GM21723 (cell line): Measurements from ENCODE around the gene FARP1.
A peak's percentile ranks its signal among the peaks of the same experiment; 100 is the strongest.

Experiments
- ATAC-seq: cut with Tn5 transposase; IDR thresholded peaks from one replicate; pipeline ENCODE4 v1.9.1; 2021; ENCODE audit warnings: mild to moderate bottlenecking, moderate library complexity; ENCODE audit not compliant: unreplicated experiment

FARP1 gene

DNA sequence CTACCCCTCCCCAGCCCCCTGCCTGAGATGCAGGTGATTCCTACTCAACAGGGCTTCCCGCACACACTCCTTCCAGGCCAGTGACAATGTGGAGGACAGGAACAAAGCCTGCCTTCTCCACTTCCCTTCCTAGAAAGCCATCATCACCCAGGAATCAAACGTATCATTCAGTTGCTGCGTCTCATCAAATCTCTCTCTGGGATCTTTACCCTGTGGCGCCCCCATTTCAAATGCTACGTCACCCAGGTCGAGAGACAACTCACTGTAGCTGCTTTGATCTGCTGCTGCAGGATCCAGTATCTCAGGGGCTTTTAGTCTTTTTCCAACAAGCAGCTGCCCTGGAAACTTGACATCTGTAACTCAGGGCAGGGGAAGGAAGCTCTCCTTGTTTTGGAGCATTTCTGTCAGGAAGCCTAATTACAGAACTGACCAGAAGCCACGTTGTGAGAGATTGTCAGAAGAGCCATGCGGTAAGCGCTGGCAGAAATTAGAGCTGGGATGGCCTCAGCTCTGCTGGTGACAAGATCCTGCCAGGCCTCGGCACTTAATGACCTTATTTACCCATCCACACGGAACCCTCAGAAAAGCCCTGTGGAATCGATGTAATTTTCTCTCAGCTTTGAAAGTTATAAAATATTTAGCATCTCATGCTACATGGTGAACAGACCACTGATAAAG is 293.5 kb downstream of the FARP1 start:
- no peak for ATAC-seq

DNA sequence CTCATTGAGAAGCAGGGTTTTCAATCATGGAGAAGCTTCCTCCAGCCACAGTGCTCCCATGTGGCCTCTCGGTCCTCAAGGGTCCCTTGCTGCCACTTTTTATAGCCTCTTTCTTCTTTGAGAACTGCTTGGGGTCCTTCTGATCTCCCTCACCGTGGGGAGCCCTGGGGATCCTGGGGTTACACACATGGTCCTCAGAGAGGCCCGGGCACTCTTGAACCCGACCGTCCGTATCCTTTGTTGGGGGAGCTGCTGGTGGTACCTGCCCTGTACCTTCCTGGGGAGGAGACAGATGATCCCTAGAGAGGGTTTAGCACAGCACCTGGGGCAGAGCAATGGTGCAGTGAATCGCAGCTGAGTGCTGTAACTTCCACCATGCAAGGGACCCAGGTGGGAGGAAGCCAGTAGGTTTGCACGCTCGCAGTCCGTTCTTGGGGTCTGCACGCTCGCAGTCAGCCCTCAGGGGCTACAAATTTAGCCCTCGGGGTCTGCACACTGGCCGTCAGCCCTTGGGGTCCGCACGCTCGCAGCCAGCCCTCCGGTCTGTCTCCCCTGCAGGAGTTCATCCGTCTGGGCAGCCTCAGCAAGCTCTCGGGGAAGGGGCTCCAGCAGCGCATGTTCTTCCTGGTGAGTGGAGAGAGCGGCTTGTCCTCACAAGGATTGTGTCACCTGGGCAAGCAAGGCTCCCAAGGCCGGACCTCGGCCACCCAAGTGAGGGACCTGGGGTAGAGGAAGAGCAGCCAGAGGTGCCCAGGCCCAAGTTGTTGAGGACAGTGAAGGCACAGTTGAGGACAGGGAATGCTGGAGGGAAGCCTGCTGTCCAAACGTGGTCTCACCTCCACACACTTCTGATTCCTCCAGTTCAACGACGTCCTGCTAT is 295.6 kb downstream of the FARP1 start:
- ATAC-seq, result no peak

DNA sequence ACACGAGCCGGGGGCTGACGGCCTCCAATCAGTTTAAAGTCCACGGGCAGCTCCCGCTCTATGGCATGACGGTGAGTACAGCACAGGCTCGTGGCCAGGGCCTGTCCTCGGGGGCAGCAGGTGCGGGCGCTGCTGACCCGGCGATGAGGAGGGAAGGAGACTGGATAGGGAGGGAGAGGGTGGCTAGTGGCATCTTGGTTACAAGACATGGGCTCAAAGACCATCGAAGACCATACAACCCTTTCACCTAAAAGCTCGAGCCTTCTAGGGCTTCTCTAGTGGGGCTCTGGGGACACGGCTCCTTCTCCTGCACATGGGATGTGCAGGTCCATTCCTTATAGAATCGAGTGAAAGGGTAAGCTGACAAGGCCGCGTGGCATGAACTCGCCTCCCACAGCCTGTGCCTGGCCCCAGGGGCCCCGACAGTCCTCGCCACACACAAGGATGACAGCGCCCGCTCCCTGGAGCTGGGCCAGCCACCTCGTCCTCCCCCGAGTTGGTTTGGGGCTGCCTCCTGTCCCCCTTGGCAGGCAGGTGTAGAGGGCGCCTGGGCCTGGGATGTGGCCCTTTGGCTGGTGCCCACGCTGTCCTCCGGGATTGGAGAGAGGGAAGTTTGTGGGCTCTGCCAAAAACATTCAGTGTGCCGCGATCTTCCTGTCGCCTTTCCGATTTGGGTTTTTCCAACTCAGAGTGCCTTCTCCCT is 296.4 kb downstream of the FARP1 start:
- ATAC-seq, result no peak

GRCh38 chr13:98439896-98440295 is 297.0 kb downstream of the FARP1 start:
- no peak for ATAC-seq

GRCh38 chr13:98440390-98441055 is 297.6 kb downstream of the FARP1 start:
- no peak for ATAC-seq

DNA sequence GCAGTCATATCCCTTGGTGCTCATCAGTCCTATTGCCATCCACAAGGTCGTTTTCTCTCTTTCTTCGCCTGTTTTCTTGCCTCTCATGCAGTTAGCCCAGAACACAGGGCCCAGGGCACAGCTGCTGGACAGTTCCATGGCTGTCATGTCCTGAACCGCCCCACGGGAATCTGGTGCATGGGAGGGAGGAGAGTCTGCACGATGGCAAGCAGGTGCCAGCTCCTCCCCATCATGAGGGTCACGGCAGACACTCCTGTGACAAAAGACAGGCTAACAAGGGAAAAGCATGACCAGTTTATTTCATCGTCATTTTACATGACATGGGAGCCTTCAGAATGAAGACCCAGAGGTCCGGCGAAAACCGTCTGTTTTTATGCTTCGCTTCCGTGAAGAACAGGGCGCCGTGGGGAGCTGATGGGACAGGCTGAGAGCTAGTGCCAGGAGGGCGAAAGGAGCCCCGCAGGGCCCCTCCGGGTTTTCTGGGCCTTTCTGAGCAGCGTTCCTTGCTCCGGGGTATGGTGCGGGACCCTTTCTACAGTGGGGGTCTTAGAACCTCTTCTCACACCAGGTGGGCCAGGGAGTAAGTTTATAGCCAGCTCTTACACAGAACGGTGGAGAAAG is 298.3 kb downstream of the FARP1 start:
- ATAC-seq, result no peak

GRCh38 chr13:98442391-98443230 is 299.7 kb downstream of the FARP1 start:
- ATAC-seq, result no peak

DNA sequence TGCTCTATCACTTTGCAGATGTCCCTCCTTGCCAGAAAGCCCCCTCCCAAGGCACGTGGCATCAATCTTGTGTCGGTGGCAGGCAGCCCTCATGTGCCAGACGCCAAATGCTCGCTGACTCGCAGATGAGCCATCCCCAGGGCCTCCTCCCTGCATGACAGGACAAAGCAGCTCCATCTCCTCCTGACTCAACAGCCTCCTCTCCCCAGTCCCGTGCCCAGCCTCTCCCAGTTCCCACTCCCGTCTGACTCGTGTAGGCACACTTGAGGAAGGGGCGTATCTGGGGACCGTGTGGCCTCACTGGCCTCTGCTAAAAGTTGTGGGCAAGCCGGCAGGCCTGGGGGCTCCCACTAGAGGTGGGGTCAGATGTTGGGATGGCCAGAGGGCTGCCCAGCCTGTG is 300.4 kb downstream of the FARP1 start:
- ATAC-seq, result no peak

GRCh38 chr13:98443800-98444325 is 301.0 kb downstream of the FARP1 start:
- ATAC-seq, result no peak

DNA sequence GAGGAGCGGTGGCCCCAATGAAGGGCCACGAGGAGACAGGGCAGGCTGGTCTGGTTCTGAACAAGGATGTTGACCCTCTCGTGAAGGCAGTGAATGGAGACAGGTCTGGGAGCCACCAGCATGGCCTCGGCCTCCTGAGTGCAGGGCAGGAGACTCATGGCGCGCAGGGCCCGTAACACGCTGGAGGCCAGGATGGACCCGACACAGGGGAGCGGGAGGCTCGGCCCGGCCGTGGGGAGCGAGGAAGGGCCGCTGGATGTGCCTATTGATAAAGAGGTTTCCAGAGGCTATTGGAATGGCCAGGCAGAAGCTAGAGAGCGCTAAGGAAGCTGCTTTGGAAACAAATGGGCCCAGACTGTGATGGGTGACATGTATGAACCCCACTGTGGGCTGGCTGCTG is 301.5 kb downstream of the FARP1 start:
- no peak for ATAC-seq

GRCh38 chr13:98445340-98446233 is 302.7 kb downstream of the FARP1 start:
- ATAC-seq, result peak; percentile 90

DNA sequence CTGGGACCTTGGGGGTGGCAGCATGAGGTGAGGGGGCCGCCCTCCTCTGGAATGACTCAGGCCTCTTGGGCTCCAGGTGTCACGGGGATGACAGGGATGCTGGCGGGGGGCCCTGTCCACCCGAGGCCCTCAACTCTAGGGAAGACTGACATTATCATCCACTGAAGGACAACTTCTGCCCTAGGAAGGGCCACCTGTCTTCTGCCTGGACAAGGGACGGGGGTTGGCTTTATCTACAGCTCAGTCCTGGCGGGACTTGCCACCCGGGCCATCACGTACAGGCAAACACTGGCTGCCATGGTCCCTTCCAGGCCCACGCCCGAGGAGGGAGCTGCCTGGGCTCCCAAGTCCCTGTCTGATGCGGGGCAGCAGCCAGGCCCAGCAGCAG is 303.3 kb downstream of the FARP1 start:
- no peak for ATAC-seq

GRCh38 chr13:98447130-98447529 is 304.2 kb downstream of the FARP1 start:
- no peak for ATAC-seq

DNA sequence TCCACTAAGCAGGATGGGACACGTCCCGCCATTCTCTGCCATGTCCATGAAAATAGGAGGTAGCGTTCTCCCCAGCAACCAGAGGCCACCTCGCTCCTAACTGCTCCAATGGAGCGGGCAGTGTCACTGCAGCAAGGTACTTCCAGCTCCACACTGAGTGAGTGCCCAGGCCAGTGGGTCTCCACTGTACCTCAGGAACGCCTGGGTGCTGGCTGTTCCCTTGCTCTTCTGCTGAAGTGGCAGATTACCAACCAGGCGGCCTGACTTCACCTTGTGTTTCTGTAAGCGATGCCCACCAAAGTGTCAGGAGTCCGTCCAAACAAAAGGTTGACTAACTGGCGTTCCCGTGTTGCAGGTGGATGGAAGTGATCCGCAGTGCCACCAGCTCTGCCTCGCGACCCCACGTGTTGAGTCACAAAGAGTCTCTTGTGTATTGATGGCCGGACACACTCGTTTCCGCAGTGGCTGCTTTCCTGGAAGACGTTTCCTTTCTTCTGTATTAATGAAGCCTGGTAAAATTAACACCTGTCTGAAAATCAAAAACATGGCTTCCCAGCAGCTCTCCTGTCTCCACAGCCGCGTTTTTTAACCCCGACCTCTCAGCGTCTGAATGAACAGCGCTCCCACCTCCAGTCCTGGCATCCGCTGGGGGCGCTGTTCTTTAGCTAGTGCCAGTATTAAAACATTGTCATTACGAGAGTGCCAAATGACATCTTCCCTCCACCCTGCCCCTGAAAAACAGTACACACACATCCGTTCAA is 305.2 kb downstream of the FARP1 start:
- no peak for ATAC-seq

DNA sequence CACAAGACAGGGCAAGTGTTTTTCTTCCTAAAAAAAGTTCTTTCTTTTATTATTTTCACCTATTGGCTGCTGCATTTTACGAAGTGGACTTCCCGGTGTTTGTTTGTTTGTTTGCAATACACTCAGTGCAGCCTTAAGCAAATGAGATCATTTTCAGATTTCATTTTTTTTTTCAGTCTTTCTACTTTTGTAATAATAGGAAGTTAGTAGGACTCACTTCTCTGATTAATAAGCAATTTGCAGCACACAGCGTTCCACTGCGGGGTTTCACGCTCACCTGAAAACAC is 305.7 kb downstream of the FARP1 start:
- no peak for ATAC-seq

GRCh38 chr13:98449273-98449672 is 306.4 kb downstream of the FARP1 start:
- ATAC-seq, result no peak

GRCh38 chr13:98450026-98450425 is 307.1 kb downstream of the FARP1 start:
- ATAC-seq, result no peak

GRCh38 chr13:98450539-98451111 is 307.7 kb downstream of the FARP1 start:
- ATAC-seq, result no peak
